Measurements from ENCODE around the gene SFXN5. TPM values are rescaled to one million over a fixed set of nuclear protein-coding genes. Genes with fewer than 3 reads are reported as not detected.

SFXN5 gene
- total RNA-seq, 1 donor from 2014 or later: 4.7 TPM

GRCh38 chr2:72935611-72935957, 135.9 kb downstream of the SFXN5 start:
- Histone ChIP-seq H3K9me3 (ENCODE audit: control insufficient read depth in 3 of 3, low read length in 3 of 3) (no peaks in the 10 kb centered on the region), H3K4me3 (ENCODE audit: low read length in 3 of 3) (no peak overlapping the region), H3K27ac (ENCODE audit: low read depth, low read length) (no peak overlapping the region), H3K36me3 (ENCODE audit: control insufficient read depth in 3 of 3, insufficient read depth in 3 of 3, low read length in 3 of 3) (no peaks in the 10 kb centered on the region), H3K4me1 (ENCODE audit: control insufficient read depth in 3 of 3, insufficient read depth in 3 of 3, low read length in 3 of 3) (peaks cover 0 to 4% (median 2%) of the 10 kb centered on the region in 3 donors), H3K27me3 (ENCODE audit: control insufficient read depth in 3 of 3, insufficient read depth in 3 of 3, low read length in 3 of 3) (peaks cover 6 to 37% (median 21%) of the 10 kb centered on the region in 3 donors), H3K9ac (ENCODE audit: low read depth in 1 of 3, low read length in 3 of 3) (no peak overlapping the region)

GRCh38 chr2:72934683-72935610, 136.6 kb downstream of the SFXN5 start:
- Histone ChIP-seq H3K27ac (ENCODE audit: low read depth, low read length) (no peak overlapping the region), H3K9ac (ENCODE audit: low read depth in 1 of 3, low read length in 3 of 3) (no peak overlapping the region), H3K27me3 (ENCODE audit: control insufficient read depth in 3 of 3, insufficient read depth in 3 of 3, low read length in 3 of 3) (peaks cover 12 to 42% (median 27%) of the 10 kb centered on the region in 3 donors), H3K36me3 (ENCODE audit: control insufficient read depth in 3 of 3, insufficient read depth in 3 of 3, low read length in 3 of 3) (no peaks in the 10 kb centered on the region), H3K9me3 (ENCODE audit: control insufficient read depth in 3 of 3, low read length in 3 of 3) (no peaks in the 10 kb centered on the region), H3K4me3 (ENCODE audit: low read length in 3 of 3) (no peak overlapping the region), H3K4me1 (ENCODE audit: control insufficient read depth in 3 of 3, insufficient read depth in 3 of 3, low read length in 3 of 3) (peaks cover 0 to 4% (median 2%) of the 10 kb centered on the region in 3 donors)

- H3K4me3 ChIP-seq (ENCODE audit: low read length in 3 of 3): no peak overlapping the region
- peaks cover 0 to 4% (median 2%) of the 10 kb centered on the region in 3 donors for H3K4me1 ChIP-seq (ENCODE audit: control insufficient read depth in 3 of 3, insufficient read depth in 3 of 3, low read length in 3 of 3)
- H3K9ac ChIP-seq (ENCODE audit: low read depth in 1 of 3, low read length in 3 of 3): no peak overlapping the region
- H3K36me3 ChIP-seq (ENCODE audit: control insufficient read depth in 3 of 3, insufficient read depth in 3 of 3, low read length in 3 of 3): no peaks in the 10 kb centered on the region
- peaks cover 25 to 55% (median 39%) of the 10 kb centered on the region in 3 donors for H3K27me3 ChIP-seq (ENCODE audit: control insufficient read depth in 3 of 3, insufficient read depth in 3 of 3, low read length in 3 of 3)
- H3K27ac ChIP-seq (ENCODE audit: low read depth, low read length): no peak overlapping the region
- H3K9me3 ChIP-seq (ENCODE audit: control insufficient read depth in 3 of 3, low read length in 3 of 3): no peaks in the 10 kb centered on the region
Observed at GRCh38 chr2:72933646-72934151, 137.8 kb downstream of the SFXN5 start.

GRCh38 chr2:72933207-72933606, 138.3 kb downstream of the SFXN5 start:
- no peak overlapping the region for H3K27ac ChIP-seq (ENCODE audit: low read depth, low read length)
- H3K36me3 ChIP-seq (ENCODE audit: control insufficient read depth in 3 of 3, insufficient read depth in 3 of 3, low read length in 3 of 3): no peaks in the 10 kb centered on the region
- no peaks in the 10 kb centered on the region for H3K9me3 ChIP-seq (ENCODE audit: control insufficient read depth in 3 of 3, low read length in 3 of 3)
- H3K4me1 ChIP-seq (ENCODE audit: control insufficient read depth in 3 of 3, insufficient read depth in 3 of 3, low read length in 3 of 3): peaks cover 0 to 4% (median 2%) of the 10 kb centered on the region in 3 donors
- peaks cover 30 to 60% (median 44%) of the 10 kb centered on the region in 3 donors for H3K27me3 ChIP-seq (ENCODE audit: control insufficient read depth in 3 of 3, insufficient read depth in 3 of 3, low read length in 3 of 3)
- no peak overlapping the region for H3K9ac ChIP-seq (ENCODE audit: low read depth in 1 of 3, low read length in 3 of 3)
- no peak overlapping the region for H3K4me3 ChIP-seq (ENCODE audit: low read length in 3 of 3)

- H3K27me3 ChIP-seq (ENCODE audit: control insufficient read depth in 3 of 3, insufficient read depth in 3 of 3, low read length in 3 of 3): peaks cover 34 to 64% (median 48%) of the 10 kb centered on the region in 3 donors
- no peak overlapping the region for H3K9ac ChIP-seq (ENCODE audit: low read depth in 1 of 3, low read length in 3 of 3)
- no peak overlapping the region for H3K4me3 ChIP-seq (ENCODE audit: low read length in 3 of 3)
Observed at GRCh38 chr2:72932805-72933204, 138.7 kb downstream of the SFXN5 start.

GRCh38 chr2:72932045-72932740, 139.3 kb downstream of the SFXN5 start:
- Histone ChIP-seq H3K4me1 (ENCODE audit: control insufficient read depth in 3 of 3, insufficient read depth in 3 of 3, low read length in 3 of 3) (peaks cover 0 to 4% (median 2%) of the 10 kb centered on the region in 3 donors), H3K9me3 (ENCODE audit: control insufficient read depth in 3 of 3, low read length in 3 of 3) (no peaks in the 10 kb centered on the region), H3K27me3 (ENCODE audit: control insufficient read depth in 3 of 3, insufficient read depth in 3 of 3, low read length in 3 of 3) (peaks cover 40 to 70% (median 54%) of the 10 kb centered on the region in 3 donors), H3K4me3 (ENCODE audit: low read length in 3 of 3) (no peak overlapping the region), H3K36me3 (ENCODE audit: control insufficient read depth in 3 of 3, insufficient read depth in 3 of 3, low read length in 3 of 3) (no peaks in the 10 kb centered on the region), H3K9ac (ENCODE audit: low read depth in 1 of 3, low read length in 3 of 3) (no peak overlapping the region), H3K27ac (ENCODE audit: low read depth, low read length) (no peak overlapping the region)

More at GRCh38 chr2:72932805-72933204, 138.7 kb downstream of the SFXN5 start:
- Histone ChIP-seq H3K36me3 (ENCODE audit: control insufficient read depth in 3 of 3, insufficient read depth in 3 of 3, low read length in 3 of 3) (no peaks in the 10 kb centered on the region), H3K27ac (ENCODE audit: low read depth, low read length) (no peak overlapping the region), H3K4me1 (ENCODE audit: control insufficient read depth in 3 of 3, insufficient read depth in 3 of 3, low read length in 3 of 3) (peaks cover 0 to 4% (median 2%) of the 10 kb centered on the region in 3 donors), H3K9me3 (ENCODE audit: control insufficient read depth in 3 of 3, low read length in 3 of 3) (no peaks in the 10 kb centered on the region)

- peaks cover 48 to 78% (median 60%) of the 10 kb centered on the region in 3 donors for H3K27me3 ChIP-seq (ENCODE audit: control insufficient read depth in 3 of 3, insufficient read depth in 3 of 3, low read length in 3 of 3)
Observed at GRCh38 chr2:72931280-72931910, 140.1 kb downstream of the SFXN5 start.

GRCh38 chr2:72929010-72929409, 142.5 kb downstream of the SFXN5 start:
- peaks cover 0 to 4% (median 3%) of the 10 kb centered on the region in 3 donors for H3K4me1 ChIP-seq (ENCODE audit: control insufficient read depth in 3 of 3, insufficient read depth in 3 of 3, low read length in 3 of 3)
- H3K27ac ChIP-seq (ENCODE audit: low read depth, low read length): no peak overlapping the region
- H3K27me3 ChIP-seq (ENCODE audit: control insufficient read depth in 3 of 3, insufficient read depth in 3 of 3, low read length in 3 of 3): peaks cover 66 to 88% (median 79%) of the 10 kb centered on the region in 3 donors
- no peaks in the 10 kb centered on the region for H3K36me3 ChIP-seq (ENCODE audit: control insufficient read depth in 3 of 3, insufficient read depth in 3 of 3, low read length in 3 of 3)
- H3K9me3 ChIP-seq (ENCODE audit: control insufficient read depth in 3 of 3, low read length in 3 of 3): no peaks in the 10 kb centered on the region
- no peak overlapping the region for H3K4me3 ChIP-seq (ENCODE audit: low read length in 3 of 3)
- no peak overlapping the region for H3K9ac ChIP-seq (ENCODE audit: low read depth in 1 of 3, low read length in 3 of 3)

More at GRCh38 chr2:72931280-72931910, 140.1 kb downstream of the SFXN5 start:
- Histone ChIP-seq H3K4me3 (ENCODE audit: low read length in 3 of 3) (no peak overlapping the region), H3K27ac (ENCODE audit: low read depth, low read length) (no peak overlapping the region), H3K9me3 (ENCODE audit: control insufficient read depth in 3 of 3, low read length in 3 of 3) (no peaks in the 10 kb centered on the region), H3K4me1 (ENCODE audit: control insufficient read depth in 3 of 3, insufficient read depth in 3 of 3, low read length in 3 of 3) (no peaks in the 10 kb centered on the region), H3K9ac (ENCODE audit: low read depth in 1 of 3, low read length in 3 of 3) (no peak overlapping the region), H3K36me3 (ENCODE audit: control insufficient read depth in 3 of 3, insufficient read depth in 3 of 3, low read length in 3 of 3) (no peaks in the 10 kb centered on the region)

- Histone ChIP-seq H3K9ac (ENCODE audit: low read depth in 1 of 3, low read length in 3 of 3) (no peak overlapping the region), H3K4me1 (ENCODE audit: control insufficient read depth in 3 of 3, insufficient read depth in 3 of 3, low read length in 3 of 3) (peaks cover 0 to 7% (median 3%) of the 10 kb centered on the region in 3 donors), H3K4me3 (ENCODE audit: low read length in 3 of 3) (no peak overlapping the region), H3K27me3 (ENCODE audit: control insufficient read depth in 3 of 3, insufficient read depth in 3 of 3, low read length in 3 of 3) (peaks cover 77 to 90% (median 90%) of the 10 kb centered on the region in 3 donors), H3K9me3 (ENCODE audit: control insufficient read depth in 3 of 3, low read length in 3 of 3) (no peaks in the 10 kb centered on the region), H3K27ac (ENCODE audit: low read depth, low read length) (no peak overlapping the region), H3K36me3 (ENCODE audit: control insufficient read depth in 3 of 3, insufficient read depth in 3 of 3, low read length in 3 of 3) (no peaks in the 10 kb centered on the region)
Observed at GRCh38 chr2:72927619-72928550, 143.6 kb downstream of the SFXN5 start.

Data from skeletal muscle tissue (tissue), 4 donors.